ENCODE data around the gene TK1. TPM values are rescaled to one million over a fixed set of nuclear protein-coding genes. Genes with fewer than 3 reads are reported as not detected.
A peak's percentile ranks its signal among the peaks of the same experiment; 100 is the strongest.
"Not testable (repeated sequence)": the region's sequence is repeated elsewhere in the genome, so short reads cannot be mapped to it uniquely, and the experiment has no call there.

TK1 gene, protein sequence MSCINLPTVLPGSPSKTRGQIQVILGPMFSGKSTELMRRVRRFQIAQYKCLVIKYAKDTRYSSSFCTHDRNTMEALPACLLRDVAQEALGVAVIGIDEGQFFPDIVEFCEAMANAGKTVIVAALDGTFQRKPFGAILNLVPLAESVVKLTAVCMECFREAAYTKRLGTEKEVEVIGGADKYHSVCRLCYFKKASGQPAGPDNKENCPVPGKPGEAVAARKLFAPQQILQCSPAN
- total RNA-seq (2014; rRNA removed; shearing (Covaris generic)) = 36.4 and 40.1 TPM in 2 replicates
- 50.3 and 90.1 TPM in 2 replicates for polyA plus RNA-seq (2014; cell fraction: nucleus; rRNA removed)

GRCh38 chr17:78186692-78187595 lies at the start of gene TK1, which contains the start of gene AFMID:
TK1 (minus strand) TSS chr17:78187052; CDS start chr17:78186994, 58 bp downstream.
AFMID (plus strand) TSS chr17:78187362; CDS start chr17:78187371, 9 bp downstream.
- peak; percentile 97 for DNase-seq (ENCODE audit: extremely low read depth, low read depth)

DNA sequence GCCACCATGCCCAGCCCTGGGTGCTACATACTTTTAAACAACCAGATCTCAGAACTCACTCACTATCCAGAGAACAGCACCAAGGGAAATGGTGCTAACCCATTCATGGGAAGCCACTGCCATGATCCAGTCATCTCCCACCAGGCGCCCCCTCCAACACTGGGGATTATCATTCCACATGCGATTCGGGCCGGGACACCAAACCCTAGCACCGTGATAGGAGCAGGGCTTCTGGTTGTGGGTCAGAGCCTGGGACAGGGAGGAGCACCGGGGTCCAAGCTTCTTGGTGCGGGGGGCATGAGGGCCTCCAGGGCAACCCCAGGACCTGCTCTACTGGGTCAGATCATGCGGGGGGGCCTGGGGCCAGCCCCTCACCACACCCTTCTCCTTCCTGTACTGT lies 49.0 kb upstream of the TK1 start:
- no peak for DNase-seq (ENCODE audit: extremely low read depth, low read depth)

- DNase-seq (ENCODE audit: extremely low read depth, low read depth) = not testable (repeated sequence)
These were observed 48.2 kb upstream of the TK1 start for GRCh38 chr17:78235022-78235421.

DNA sequence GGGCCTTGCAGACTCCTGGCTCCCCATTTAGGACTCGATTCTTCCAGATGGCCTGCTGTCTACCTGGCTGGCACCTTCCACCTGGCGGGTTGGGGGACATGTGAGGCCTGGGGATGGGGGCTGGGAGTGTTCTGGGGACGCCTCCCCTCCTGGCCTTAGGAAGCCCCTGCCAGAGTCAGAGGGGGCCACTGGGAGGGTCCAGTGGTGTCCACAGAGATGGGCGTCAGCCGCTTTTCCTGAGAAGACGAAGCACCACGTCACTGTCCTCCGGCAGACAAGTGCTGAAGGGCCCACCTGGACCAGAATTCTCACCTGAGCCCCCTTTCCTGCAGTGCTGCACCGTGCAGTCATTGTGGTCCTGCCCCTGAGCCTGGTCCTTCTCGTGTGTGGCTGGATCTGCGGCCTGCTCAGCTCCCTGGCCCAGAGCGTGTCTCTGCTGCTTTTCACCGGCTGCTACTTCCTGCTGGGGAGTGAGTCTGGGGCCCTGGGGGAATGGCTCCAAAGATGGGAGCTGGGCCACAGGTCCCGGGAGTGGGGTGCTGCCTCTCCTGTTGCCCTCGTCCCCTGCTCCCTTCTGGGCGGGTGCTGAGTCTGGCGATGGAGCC lies 47.5 kb upstream of the TK1 start:
- DNase-seq (ENCODE audit: extremely low read depth, low read depth) = no peak

DNA sequence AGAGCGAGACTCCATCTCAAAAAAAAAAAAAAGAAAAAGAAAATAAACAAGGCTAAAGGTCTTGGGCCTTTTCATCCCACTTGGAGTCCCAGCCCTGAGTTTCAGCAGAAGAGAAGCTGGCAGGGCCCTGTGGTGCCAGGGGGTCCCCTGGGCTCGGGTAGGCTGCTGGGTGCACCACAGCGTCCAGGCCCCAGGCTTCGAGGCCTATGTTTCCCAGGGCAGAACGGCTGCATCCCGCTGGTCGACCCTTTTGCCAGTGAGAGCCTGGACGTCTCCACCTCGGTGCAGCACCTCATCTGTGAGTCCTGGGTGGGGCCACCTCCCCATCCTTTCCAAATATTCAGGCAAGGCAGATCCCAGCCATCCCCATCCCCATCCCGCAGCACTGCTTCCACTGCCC lies 46.8 kb upstream of the TK1 start:
- no peak for DNase-seq (ENCODE audit: extremely low read depth, low read depth)

- DNase-seq (ENCODE audit: extremely low read depth, low read depth) = no peak
These were observed 46.0 kb upstream of the TK1 start for GRCh38 chr17:78232859-78233173.

DNA sequence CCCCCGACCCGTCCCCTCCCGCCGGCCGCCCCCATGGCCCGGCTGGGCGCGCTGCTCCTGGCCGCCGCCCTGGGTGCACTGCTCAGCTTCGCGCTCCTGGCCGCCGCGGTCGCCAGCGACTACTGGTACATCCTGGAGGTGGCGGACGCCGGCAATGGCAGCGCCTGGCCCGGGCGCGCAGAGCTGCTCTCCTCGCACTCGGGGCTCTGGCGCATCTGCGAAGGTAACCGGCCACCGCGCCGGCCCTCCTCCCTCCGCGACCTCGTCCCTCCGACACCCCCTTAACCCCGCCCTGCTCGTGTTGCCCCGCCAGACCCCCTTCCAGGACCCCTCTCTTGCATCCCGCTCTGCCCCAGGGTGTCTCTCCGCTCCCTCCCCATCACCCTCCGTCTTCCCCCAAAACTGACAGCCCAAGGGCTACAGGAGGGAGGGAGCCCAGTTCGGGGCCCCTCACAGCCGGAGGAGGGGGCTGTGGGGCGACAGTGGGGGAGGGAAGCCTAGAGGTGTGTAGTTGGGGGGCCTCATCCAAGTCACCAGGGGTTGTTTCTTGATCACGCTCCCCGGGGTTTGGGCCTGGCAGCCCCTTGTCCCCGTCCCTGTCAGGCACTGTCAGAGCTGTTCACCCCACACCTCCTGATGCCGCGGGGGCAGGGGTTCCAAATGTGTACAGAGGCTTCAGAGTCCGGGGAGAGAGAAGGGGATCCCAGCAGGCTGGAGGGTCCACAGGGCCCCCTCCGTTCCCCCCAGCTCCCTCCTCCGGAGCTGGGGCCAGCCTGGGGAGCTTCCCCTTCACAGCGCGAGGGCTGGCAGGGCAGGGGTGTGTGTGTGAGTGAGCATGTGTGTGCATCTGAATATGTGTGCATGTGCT lies 45.4 kb upstream of the TK1 start:
- DNase-seq (ENCODE audit: extremely low read depth, low read depth) = no peak

DNA sequence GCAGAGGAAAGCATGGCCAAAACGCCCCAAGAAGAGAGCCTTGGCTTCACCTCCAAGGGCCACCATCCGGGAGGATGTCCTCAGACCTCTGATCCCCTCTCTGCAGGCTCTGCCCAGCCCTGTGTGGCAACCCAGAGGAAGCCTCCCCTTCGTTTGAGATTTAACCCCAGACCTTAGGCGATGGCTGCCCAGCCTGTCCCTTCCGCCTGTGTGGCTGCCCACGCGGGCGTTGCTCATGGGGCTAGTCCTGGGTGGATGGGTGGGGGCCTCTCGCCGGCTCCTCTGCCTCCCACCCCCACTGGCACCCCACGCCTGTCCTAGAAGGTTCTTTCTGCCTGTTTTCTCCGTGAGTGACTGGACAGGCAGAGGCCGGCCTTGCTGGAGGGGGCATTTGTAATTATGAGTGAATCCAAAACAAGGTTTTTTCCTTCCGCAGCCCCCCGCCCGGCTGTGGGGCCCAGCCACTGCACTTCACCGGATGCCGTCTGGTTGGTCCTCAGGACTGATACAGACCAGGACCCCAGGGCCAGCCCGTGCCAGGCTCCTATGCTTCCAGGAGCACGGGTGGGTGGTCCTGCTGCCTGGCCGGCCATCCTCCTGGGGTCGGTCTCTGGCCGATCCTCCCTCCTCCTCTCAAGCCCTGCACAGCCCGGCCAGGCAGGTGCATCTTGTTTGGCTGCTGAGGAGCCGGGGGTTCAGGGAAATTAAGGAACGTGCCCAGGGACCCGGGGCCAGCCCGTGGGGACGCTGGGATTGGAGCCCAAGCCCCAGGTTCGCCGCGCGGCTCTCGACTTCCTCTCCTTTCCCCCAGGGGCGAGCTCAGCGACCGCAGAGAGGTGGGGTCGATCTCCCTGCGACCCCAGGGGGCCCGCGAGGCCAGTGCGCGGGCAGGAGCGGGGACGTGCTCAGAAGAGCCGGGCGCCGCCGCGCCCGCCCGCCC lies 44.4 kb upstream of the TK1 start, which contains the start of gene TMEM235:
TMEM235 (plus strand) TSS at position 636 of the 940 bp plus-strand sequence. CDS start 393 bp downstream, outside the sequence.
- no peak for DNase-seq (ENCODE audit: extremely low read depth, low read depth)

DNA sequence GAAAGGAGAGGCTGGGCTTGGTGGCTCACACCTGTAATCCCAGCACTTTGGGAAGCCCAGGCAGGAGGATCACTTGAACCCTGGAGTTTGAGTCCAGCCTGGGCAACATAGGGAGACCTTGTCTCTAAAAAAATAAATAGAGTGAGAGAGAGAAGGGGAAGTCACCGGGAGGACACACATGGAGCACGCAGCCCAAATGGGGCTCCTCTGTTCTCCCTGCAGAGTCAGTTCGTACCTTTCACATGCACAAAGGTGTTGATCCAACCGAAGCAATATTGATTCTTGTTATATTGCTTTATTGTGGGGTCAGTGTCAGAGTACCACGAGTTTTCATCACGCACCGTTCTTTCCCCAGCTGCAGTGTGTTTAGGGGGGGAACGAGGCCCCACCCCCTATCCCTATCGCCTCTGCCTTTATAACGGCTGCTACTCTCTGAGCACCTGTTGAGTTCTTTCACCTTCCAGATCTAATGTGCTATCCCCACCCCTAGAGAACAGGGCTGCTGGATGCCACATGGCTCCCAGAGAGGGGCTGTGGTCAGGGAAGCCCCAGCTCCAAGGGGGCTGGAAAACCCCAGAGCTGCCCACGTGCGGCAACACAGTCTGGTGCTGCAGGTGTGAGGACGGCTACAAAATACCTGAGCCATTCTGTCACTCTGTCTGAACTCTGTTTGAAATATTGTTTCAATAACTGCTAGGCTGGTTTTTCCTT lies 43.6 kb upstream of the TK1 start:
- no peak for DNase-seq (ENCODE audit: extremely low read depth, low read depth)

DNA sequence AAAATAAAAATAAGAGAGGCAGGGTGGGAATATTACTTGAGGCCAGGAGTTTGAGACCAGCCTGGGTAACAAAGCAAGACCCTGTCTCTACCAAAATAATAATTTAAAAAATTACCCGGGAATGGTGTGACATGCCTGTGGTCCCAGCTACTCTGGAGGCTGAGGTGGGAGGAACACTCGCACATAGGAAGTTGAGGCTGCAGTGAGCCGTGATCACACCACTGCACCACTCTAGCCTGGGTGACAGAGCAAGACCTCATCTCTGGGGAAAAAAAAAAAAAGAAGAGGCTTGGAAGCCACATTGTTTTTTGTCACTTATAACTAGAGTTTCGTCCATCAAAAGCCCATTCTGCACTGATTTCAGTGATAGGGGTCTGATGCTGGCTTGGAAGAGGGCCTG lies 41.3 kb upstream of the TK1 start:
- no peak for DNase-seq (ENCODE audit: extremely low read depth, low read depth)

- no peak for DNase-seq (ENCODE audit: extremely low read depth, low read depth)
These were observed 40.6 kb upstream of the TK1 start for GRCh38 chr17:78227455-78227916.

DNA sequence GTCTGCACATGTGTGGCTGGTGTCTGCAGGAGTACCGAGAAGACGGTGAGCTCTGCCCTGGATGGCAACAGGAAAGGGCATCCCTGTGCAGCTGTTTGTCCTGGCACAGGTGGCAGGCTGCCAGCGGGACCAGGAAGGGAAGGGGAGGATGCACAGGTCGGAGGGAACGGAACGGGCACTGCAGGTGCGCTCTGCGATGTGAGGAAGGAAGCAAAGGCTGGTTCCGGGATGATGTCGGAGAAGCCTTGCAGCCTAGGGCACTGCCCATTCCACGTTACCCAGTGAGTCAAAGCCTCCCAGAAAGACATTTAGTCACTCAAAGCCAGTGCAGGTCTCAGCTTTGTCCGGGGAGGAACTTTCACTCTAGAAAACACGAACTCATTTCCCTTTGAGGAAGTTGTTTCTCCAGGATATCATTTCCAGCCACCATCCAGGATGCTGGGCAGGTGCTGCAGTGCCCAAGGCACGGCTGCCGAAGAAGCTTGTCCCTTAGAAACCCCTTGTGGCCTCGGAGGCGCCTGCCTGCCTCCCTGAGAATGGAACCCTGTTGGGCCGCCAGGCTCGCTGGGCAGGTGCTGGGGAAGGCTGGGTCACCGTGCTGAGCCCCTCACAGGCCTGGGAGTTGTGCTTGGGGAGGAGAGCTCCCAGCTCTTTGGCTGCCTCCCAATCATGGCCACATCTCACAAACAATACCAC lies 40.1 kb upstream of the TK1 start:
- DNase-seq (ENCODE audit: extremely low read depth, low read depth) = no peak

DNA sequence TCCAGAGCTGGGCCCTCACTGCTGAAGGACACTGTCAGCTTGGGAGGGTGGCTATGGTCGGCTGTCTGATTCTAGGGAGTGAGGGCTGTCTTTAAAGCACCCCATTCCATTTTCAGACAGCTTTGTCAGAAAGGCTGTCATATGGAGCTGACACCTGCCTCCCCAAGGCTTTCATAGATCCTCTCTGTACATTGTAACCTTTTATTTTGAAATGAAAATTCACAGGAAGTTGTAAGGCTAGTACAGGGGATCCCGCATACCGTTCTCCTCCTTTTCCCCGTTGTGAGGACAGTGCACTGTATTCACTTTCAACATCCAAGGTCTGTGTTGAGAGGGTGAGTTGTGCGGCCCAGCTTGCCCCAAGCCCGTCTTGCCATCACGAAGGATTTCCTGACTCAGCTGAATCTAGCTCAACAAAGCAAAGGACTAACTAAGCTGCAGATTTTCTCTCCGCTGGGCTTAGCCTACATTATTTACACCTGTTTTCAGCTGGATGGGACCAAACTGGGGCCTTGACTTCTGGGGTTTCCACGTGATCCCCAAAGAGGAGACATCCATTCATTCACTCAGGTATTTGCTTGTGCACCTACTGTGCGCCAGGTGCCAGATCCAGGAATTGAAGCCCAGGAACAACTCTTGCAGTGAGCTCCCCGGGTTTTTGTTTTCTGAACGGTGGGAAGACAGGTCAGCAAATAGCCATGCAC lies 39.4 kb upstream of the TK1 start:
- DNase-seq (ENCODE audit: extremely low read depth, low read depth) = no peak

DNA sequence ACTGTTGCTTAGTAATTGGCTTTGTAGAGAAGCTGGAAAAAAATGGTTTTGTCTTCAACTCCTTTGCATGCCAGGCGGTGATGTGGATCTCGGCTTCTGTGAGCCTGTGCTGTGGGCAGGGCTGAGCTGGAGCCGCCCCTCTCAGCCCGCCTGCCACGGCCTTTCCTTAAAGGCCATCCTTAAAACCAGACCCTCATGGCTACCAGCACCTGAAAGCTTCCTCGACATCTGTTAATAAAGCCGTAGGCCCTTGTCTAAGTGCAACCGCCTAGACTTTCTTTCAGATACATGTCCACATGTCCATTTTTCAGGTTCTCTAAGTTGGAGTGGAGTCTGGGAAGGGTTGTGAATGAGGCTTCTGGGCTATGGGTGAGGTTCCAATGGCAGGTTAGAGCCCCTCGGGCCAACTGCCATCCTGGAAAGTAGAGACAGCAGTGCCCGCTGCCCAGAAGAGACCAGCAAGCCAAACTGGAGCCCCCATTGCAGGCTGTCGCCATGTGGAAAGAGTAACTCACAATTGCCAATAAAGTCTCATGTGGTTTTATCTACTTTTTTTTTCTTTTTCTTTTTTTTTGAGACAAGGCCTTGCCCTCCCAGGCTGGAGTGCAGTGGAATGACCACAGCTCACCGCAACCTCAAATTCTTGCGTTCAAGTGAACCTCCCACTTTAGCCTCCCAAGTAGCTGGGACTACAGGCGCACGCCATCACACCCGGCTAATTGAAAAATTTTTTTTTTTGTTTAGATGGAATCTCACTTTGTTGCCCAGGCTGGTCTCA lies 38.4 kb upstream of the TK1 start:
- no peak for DNase-seq (ENCODE audit: extremely low read depth, low read depth)

DNA sequence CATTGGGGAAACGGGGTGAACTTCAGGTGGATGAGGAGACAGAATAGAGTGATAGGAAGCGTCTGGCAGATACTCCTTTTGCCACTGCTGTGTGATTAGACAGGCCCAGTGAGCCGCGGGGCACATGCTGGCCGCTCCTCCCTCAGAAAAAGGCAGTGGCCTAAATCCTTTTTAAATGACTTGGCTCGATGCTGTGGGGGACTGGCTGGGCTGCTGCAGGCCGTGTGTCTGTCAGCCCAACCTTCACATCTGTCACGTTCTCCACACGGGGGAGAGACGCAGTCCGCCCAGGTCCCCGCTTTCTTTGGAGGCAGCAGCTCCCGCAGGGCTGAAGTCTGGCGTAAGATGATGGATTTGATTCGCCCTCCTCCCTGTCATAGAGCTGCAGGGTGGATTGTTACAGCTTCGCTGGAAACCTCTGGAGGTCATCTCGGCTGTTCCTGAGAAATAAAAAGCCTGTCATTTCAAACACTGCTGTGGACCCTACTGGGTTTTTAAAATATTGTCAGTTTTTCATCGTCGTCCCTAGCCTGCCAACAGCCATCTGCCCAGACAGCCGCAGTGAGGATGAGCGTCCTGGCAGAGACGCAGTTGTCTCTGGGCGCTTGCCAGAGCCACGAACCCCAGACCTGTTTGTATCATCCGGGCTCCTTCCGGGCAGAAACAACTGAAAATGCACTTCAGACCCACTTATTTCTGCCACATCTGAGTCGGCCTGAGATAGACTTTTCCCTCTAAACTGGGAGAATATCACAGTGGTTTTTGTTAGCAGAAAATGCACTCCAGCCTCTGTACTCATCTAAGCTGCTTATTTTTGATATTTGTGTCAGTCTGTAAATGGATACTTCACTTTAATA lies 37.6 kb upstream of the TK1 start:
- no peak for DNase-seq (ENCODE audit: extremely low read depth, low read depth)

GRCh38 chr17:78223765-78224164 lies 36.9 kb upstream of the TK1 start:
- no peak for DNase-seq (ENCODE audit: extremely low read depth, low read depth)

Measured in NCI-H460 (cell line).